Left lung (tissue), 10 donors: Measurements from ENCODE around the gene TARBP1. TPM values are rescaled to one million over a fixed set of nuclear protein-coding genes. Genes with fewer than 3 reads are reported as not detected.

Source experiments
- ATAC-seq: fragments of 200-7000 bp; cut with Tn5 transposase; one replicate; pipeline ENCODE4 v1.9.1; 2020; ENCODE audit warnings: moderate library complexity
- DNase-seq, 4 donors: peaks; one replicate each; pipeline ENCODE4 v3.0.0-alpha.2; 2013 to 2020
- H3K27ac ChIP-seq, 2 donors: fragments of 200-600 bp; sonication (generic) in 1 of 2; one replicate each; pipeline versions ENCODE4 v1.5.0 to v1.8.0; 2020 to 2021
- H3K27me3 ChIP-seq, 2 donors: fragments of 200-600 bp; sonication (generic) in 1 of 2; one replicate each; pipeline versions ENCODE4 v1.5.0 to v1.8.0; 2020 to 2021
- H3K36me3 ChIP-seq, 2 donors: fragments of 200-600 bp; sonication (generic) in 1 of 2; one replicate each; pipeline versions ENCODE4 v1.5.0 to v1.8.0; 2020 to 2021
- H3K4me1 ChIP-seq, 2 donors: fragments of 200-600 bp; one replicate each; pipeline ENCODE4 v1.8.0; 2021
- H3K4me3 ChIP-seq, 2 donors: fragments of 200-600 bp; sonication (generic) in 1 of 2; one replicate each; pipeline versions ENCODE4 v1.5.0 to v1.8.0; 2020 to 2021; ENCODE audit warnings: mild to moderate bottlenecking in 1 of 2
- H3K9me3 ChIP-seq, 2 donors: fragments of 200-600 bp; sonication (generic) in 1 of 2; one replicate each; pipeline versions ENCODE4 v1.5.0 to v1.8.0; 2020 to 2021
- intact Hi-C, 2 donors: fragments of 100-400 bp; cut with DNase I; formaldehyde crosslinking; loops; one replicate each; pipeline versions ENCODE4 v1.11.2 to v1.14.2; 2022
- polyA plus RNA-seq, 6 donors: library from polyadenylated mRNA; unstranded; fragments of 120-200 nt; gene quantifications; one replicate each; pipeline ENCODE4 v1.2.1, GENCODE V29; 2013; ENCODE audit not compliant: insufficient read length in 6 of 6
- total RNA-seq, 2 donors: library from RNA; stranded (reverse); fragmentation: NEBNext Ultra II Directional; extraction: Animal tissue kit (Norgen Biotek cat#: 25700); gene quantifications; one replicate each; pipeline ENCODE4 v1.2.1, GENCODE V29; 2021
- TF ChIP-seq, protein P1 (sequence below), 2 donors: fragments of 200-600 bp; sonication (generic) in 1 of 2; IDR thresholded peaks; one replicate each; pipeline versions ENCODE4 v1.5.0 to v1.8.0; 2021; ENCODE audit warnings: antibody characterized with exemption in 2 of 2
- donor health status: DM: no; HTN: yes; CAD: no.
- donor health status: DM: no; HTN: no; CAD: no.

The TARBP1 gene
- total and polyA plus RNA-seq, 8 donors, result 20.9 to 113 (median 97.3) TPM

DNA sequence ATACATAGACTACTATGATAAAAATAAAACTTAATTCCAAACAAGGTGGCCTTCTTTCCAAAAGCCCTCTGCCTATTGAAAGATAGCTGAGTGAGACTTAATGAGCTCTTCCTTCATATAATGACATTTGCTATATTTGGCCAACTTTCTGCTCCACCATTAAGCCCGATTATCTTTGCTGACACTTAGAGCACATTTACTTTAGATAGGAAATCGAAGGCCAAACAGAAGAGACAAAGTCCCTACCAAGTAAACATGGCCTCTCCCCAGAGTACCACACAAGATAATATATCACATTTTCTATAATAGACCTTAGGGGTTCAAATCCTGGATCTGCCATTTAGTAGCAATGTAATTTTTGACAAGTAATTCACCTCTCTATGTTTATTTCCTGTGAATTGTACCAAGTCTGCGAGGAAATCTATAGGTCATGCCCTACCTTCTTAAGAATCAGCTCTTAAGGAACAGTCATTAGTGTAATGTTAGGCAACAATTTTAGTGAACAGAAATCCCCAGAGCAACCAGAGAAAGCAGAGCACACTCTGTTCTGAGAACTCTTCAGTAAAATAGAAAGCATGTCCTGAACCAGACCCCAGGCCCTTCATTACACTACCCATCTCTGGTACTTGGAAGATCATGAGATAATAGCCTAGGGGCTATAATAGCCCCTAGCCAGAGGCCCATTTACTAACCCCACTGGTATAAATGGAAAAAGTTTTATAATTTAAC, 123.0 kb downstream of the TARBP1 start:
- H3K27me3 ChIP-seq, result peaks cover 0 to 17% of the 10 kb centered on the region in 2 donors
- H3K9me3 ChIP-seq, result no peaks in the 10 kb centered on the region
- H3K27ac ChIP-seq, result no peak overlapping the region
- H3K4me1 ChIP-seq, result no peaks in the 10 kb centered on the region
- DNase-seq (no peak), ATAC-seq (no peak)
- intact Hi-C loops, result no loop called here
- peak overlapping the region in 1 of 2 donors; percentile 41 for H3K4me3 ChIP-seq
- no peaks in the 10 kb centered on the region for H3K36me3 ChIP-seq
- TF ChIP-seq, protein P1, sequence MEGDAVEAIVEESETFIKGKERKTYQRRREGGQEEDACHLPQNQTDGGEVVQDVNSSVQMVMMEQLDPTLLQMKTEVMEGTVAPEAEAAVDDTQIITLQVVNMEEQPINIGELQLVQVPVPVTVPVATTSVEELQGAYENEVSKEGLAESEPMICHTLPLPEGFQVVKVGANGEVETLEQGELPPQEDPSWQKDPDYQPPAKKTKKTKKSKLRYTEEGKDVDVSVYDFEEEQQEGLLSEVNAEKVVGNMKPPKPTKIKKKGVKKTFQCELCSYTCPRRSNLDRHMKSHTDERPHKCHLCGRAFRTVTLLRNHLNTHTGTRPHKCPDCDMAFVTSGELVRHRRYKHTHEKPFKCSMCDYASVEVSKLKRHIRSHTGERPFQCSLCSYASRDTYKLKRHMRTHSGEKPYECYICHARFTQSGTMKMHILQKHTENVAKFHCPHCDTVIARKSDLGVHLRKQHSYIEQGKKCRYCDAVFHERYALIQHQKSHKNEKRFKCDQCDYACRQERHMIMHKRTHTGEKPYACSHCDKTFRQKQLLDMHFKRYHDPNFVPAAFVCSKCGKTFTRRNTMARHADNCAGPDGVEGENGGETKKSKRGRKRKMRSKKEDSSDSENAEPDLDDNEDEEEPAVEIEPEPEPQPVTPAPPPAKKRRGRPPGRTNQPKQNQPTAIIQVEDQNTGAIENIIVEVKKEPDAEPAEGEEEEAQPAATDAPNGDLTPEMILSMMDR (IDR thresholded peaks at IDR 0.05), result no peak

DNA sequence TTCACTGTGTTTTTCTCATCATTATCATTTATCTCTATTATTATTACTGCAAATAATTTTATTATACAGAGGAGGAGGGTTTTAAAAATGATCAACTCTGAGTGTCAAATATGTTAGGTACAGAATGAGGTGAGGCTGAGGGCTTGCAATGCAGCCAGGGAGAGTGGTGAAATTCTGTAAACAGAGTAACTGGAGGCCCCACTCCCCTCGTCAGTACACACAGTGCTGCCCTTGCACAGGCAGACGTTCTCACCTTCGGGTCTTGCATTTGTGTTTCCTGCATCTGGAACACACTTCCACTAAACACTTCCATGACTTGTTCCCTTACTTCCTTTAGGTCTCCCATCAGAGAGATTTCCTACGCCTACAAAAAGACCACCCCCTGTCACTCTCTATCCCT, 130.0 kb downstream of the TARBP1 start:
- no peak overlapping the region for H3K27ac ChIP-seq
- peaks cover 0 to 11% of the 10 kb centered on the region in 2 donors for H3K27me3 ChIP-seq
- intact Hi-C loops, result no loop called here
- H3K9me3 ChIP-seq, result no peaks in the 10 kb centered on the region
- no peaks in the 10 kb centered on the region for H3K4me1 ChIP-seq
- no peak overlapping the region for H3K4me3 ChIP-seq
- DNase-seq (no peak), ATAC-seq (no peak)
- TF ChIP-seq, protein P1 (IDR thresholded peaks at IDR 0.05), result no peak
- H3K36me3 ChIP-seq, result no peaks in the 10 kb centered on the region

DNA sequence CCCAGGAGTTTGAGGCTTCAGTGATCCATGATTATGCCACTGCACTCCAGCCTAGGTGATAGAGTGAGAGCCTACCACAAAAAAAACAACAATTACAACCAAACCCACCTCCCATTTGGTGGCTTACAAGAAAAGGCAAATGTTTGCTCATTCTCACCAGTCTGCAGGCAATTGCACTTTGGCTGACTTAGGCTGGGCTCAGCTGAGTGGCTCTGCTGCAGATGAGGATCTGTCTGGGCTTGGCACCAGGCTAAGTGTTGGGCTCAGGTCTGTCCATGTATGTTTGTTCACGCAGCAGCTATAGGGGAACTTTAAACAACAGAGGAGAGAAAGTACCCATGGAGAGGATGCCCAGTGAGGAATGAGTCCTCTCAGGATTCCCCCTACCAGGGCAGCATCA, 133.7 kb downstream of the TARBP1 start:
- Histone ChIP-seq H3K9me3 (peaks cover 0 to 4% of the 10 kb centered on the region in 2 donors), H3K4me1 (no peaks in the 10 kb centered on the region), H3K4me3 (no peak overlapping the region), H3K27me3 (no peaks in the 10 kb centered on the region), H3K27ac (no peak overlapping the region), H3K36me3 (no peaks in the 10 kb centered on the region)
- intact Hi-C loops, result no loop called here
- ATAC-seq (no peak), DNase-seq (no peak)
- TF ChIP-seq, protein P1 (IDR thresholded peaks at IDR 0.05), result no peak

DNA sequence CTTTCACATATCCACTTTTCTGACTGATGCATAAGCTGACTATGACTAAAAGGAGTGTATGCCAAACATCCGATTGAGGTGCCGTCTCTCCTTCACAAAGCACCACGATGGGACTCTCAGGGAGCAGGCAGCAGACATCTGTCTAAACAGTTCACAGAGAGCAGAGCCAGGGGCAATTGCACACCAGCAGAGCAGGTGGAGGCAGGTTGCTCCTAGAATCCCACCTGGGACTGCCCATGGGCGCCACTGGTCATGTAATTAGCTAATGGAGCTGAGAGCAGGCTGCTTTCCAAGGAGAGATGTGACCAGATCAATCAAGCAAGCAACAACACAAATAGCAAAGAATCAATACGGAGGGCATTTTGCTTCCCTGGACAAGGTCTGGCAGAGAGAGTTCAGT, 136.2 kb downstream of the TARBP1 start:
- intact Hi-C loops, result no loop called here
- H3K4me1 ChIP-seq, result no peaks in the 10 kb centered on the region
- H3K36me3 ChIP-seq, result no peaks in the 10 kb centered on the region
- DNase-seq (peak in 1 of 4 donors; percentile 34), ATAC-seq (no peak)
- TF ChIP-seq, protein P1 (IDR thresholded peaks at IDR 0.05), result no peak
- no peak overlapping the region for H3K4me3 ChIP-seq
- H3K27ac ChIP-seq, result no peak overlapping the region
- peaks cover 0 to 15% of the 10 kb centered on the region in 2 donors for H3K9me3 ChIP-seq
- H3K27me3 ChIP-seq, result no peaks in the 10 kb centered on the region

Other genes with a start within 250 kb of the TARBP1 start
- 10 to 100 TPM; 27.1 to 27.4 TPM for gene COA6, start 105.7 kb downstream of the TARBP1 start, total RNA-seq
- gene COA6, start 105.7 kb downstream of the TARBP1 start, polyA plus RNA-seq, result 10 to 100 TPM; 23.3 to 25.7 (median 23.8) TPM
- 100 to 1,000 TPM; 114 to 135 TPM for gene IRF2BP2, start 131.0 kb upstream of the TARBP1 start, total RNA-seq
- gene IRF2BP2, start 131.0 kb upstream of the TARBP1 start, polyA plus RNA-seq, result 100 to 1,000 TPM; 159 to 236 (median 184) TPM